B cell (primary cell): ENCODE data around the gene DTD1. TPM values are rescaled to one million over a fixed set of nuclear protein-coding genes. Genes with fewer than 3 reads are reported as not detected.

Experiments
- ATAC-seq: fragments of 200-7000 bp; cut with Tn5 transposase; one replicate; pipeline ENCODE4 v1.10.0; 2021; ENCODE audit warnings: low read depth, mild to moderate bottlenecking, moderate number of reproducible peaks, moderate library complexity
- CTCF ChIA-PET: fragments of 350-600 bp; sonication (Branson Sonifier 250); formaldehyde crosslinking; loops from one replicate; lab custom pipeline; 2021; ENCODE audit warnings: antibody characterized with exemption, inconsistent platforms; lab: Charles Lee
- POLR2A ChIA-PET: fragments of 350-600 bp; sonication (Branson Sonifier 250); formaldehyde crosslinking; loops from one replicate; lab custom pipeline; 2021; ENCODE audit warnings: antibody characterized with exemption; lab: Charles Lee
- DNase-seq: peaks from one replicate; pipeline ENCODE4 v3.0.0; 2013
- H2AFZ ChIP-seq: 2 replicates; pipeline ENCODE4 v1.6.1; 2012; ENCODE audit warnings: mild to moderate bottlenecking, low read depth, low read length; ENCODE audit not compliant: insufficient read depth, poor library complexity, severe bottlenecking
- H3K27ac ChIP-seq, 2 donors: 1 replicate in 1 of 2; 2 replicates in 1 of 2; pipeline ENCODE4 v1.5.1; 2012 to 2013; ENCODE audit warnings: low read length in 2 of 2, mild to moderate bottlenecking in 2 of 2, moderate library complexity in 1 of 2
- H3K27me3 ChIP-seq, 4 experiments: fragments of 200-600 bp in 1 of 4; sonication (generic) in 1 of 4; replicated peaks in 1 of 4; 1 replicate in 2 of 4; 2 replicates in 2 of 4; pipeline versions ENCODE4 v1.6.1 to v1.7.0; 2013 to 2016; ENCODE audit warnings: low read length in 3 of 4, mild to moderate bottlenecking in 2 of 4, mixed read lengths in 1 of 4, moderate library complexity in 1 of 4; ENCODE audit not compliant: insufficient read depth in 4 of 4, control insufficient read depth in 3 of 4; ENCODE audit errors: control extremely low read depth in 1 of 4
- H3K36me3 ChIP-seq, 2 experiments: replicated peaks in 1 of 2; 1 replicate in 1 of 2; 2 replicates in 1 of 2; pipeline versions ENCODE4 v1.6.1 to v1.7.1; 2013; ENCODE audit warnings: low read length in 1 of 2; ENCODE audit not compliant: insufficient read depth in 2 of 2, control insufficient read depth in 1 of 2; ENCODE audit errors: control extremely low read depth in 1 of 2, extremely low read depth in 1 of 2
- H3K4me1 ChIP-seq, 2 donors: fragments of 200-600 bp in 1 of 2; sonication (generic) in 1 of 2; 1 replicate in 1 of 2; 2 replicates in 1 of 2; pipeline versions ENCODE4 v1.5.1 to v1.6.1; 2013 to 2017; ENCODE audit warnings: low read length in 2 of 2; ENCODE audit not compliant: control insufficient read depth in 2 of 2, insufficient read depth in 2 of 2
- H3K4me2 ChIP-seq: replicated peaks from 2 replicates; pipeline ENCODE3; 2012; ENCODE audit warnings: mild to moderate bottlenecking, low read depth, low read length; ENCODE audit not compliant: poor library complexity, severe bottlenecking
- H3K4me3 ChIP-seq, 5 experiments: fragments of 200-600 bp in 1 of 5; sonication (generic) in 1 of 5; 1 replicate in 3 of 5; 2 replicates in 2 of 5; pipeline versions ENCODE4 v1.5.1 to v1.7.0; 2011 to 2016; ENCODE audit warnings: low read length in 4 of 5, mild to moderate bottlenecking in 4 of 5, low read depth in 2 of 5, control low read depth in 1 of 5, moderate library complexity in 1 of 5; ENCODE audit not compliant: insufficient read depth in 1 of 5; ENCODE audit errors: control extremely low read depth in 1 of 5, extremely low read depth in 1 of 5
- H3K79me2 ChIP-seq: fragments of 200-600 bp; sonication (generic); one replicate; pipeline ENCODE4 v1.6.0; 2016; ENCODE audit warnings: low read length; ENCODE audit not compliant: control insufficient read depth, insufficient read depth
- H3K9ac ChIP-seq: fragments of 200-600 bp; sonication (generic); 2 replicates; pipeline ENCODE4 v1.6.1; 2017; ENCODE audit warnings: mild to moderate bottlenecking, low read length, moderate library complexity
- H3K9me3 ChIP-seq, 3 donors: one replicate each; pipeline versions ENCODE4 v1.6.1 to v1.7.1; 2013; ENCODE audit warnings: low read length in 2 of 3; ENCODE audit not compliant: control insufficient read depth in 2 of 3, insufficient read depth in 1 of 3; ENCODE audit errors: control extremely low read depth in 1 of 3
- H4K20me1 ChIP-seq: 2 replicates; pipeline ENCODE4 v1.6.0; 2012; ENCODE audit warnings: mild to moderate bottlenecking, low read length; ENCODE audit not compliant: insufficient read depth, control insufficient read depth, poor library complexity, severe bottlenecking
- H3K27ac Mint-ChIP-seq: one replicate; pipeline ENCODE4 v1.8.0; 2021; ENCODE audit warnings: mixed read lengths
- H3K27me3 Mint-ChIP-seq: one replicate; pipeline ENCODE4 v1.8.0; 2021; ENCODE audit warnings: mixed read lengths
- H3K4me1 Mint-ChIP-seq: one replicate; pipeline ENCODE4 v1.8.0; 2021; ENCODE audit warnings: mixed read lengths
- H3K4me3 Mint-ChIP-seq: one replicate; pipeline ENCODE4 v1.8.0; 2021; ENCODE audit warnings: mixed read lengths
- H3K9me3 Mint-ChIP-seq: one replicate; pipeline ENCODE4 v1.8.0; 2022; ENCODE audit warnings: mixed read lengths; ENCODE audit not compliant: insufficient read depth
- CTCF ChIP-seq: fragments of 200-600 bp; IDR thresholded peaks from one replicate; pipeline ENCODE4 v1.8.0; 2022; ENCODE audit warnings: antibody characterized with exemption, mild to moderate bottlenecking
- EZH2 ChIP-seq: IDR thresholded peaks from 2 replicates; pipeline ENCODE4 v1.6.1; 2012; ENCODE audit warnings: borderline replicate concordance, low read depth, mild to moderate bottlenecking, moderate library complexity, low read length; ENCODE audit not compliant: insufficient read depth, poor library complexity, severe bottlenecking
- WGBS: methylation state at CpG from one replicate; pipeline ENCODE4 v1.1.5; 2013; ENCODE audit warnings: missing lambda C conversion rate; ENCODE audit not compliant: insufficient coverage; 5-methylcytosine and 5-hydroxymethylcytosine counted together
- intact Hi-C: fragments of 100-400 bp; cut with micrococcal nuclease; formaldehyde crosslinking; loops from one replicate; pipeline ENCODE4 v1.10.0; 2022
- polyA plus RNA-seq: library from polyadenylated mRNA; depleted of rRNA; stranded (reverse); fragments of >200 nt; gene quantifications from 2 replicates; pipeline ENCODE4 v1.2.3, GENCODE V29; 2012
- total RNA-seq, 2 donors: library from RNA; stranded (reverse); fragments of 120-200 nt in 1 of 2; gene quantifications; 1 replicate in 1 of 2; 2 replicates in 1 of 2; pipeline versions ENCODE4 v1.2.3 to v1.2.4, GENCODE V29; 2013 to 2022

Gene DTD1
- total and polyA plus RNA-seq, 2 donors (not counting 1 experiment from before 2014, with no cell fraction given) = 18.7 to 20.4 TPM

- H3K27ac ChIP-seq = peak within 1 kb of the TSS; percentile 84 to 91
- H3K4me3 ChIP-seq = peak within 1 kb of the TSS; percentile 67 to 88 (median 80)
- H3K4me1 Mint-ChIP-seq = peaks cover 18% of the 10 kb centered on the region
- peak within 1 kb of the TSS; percentile 99 for H3K4me3 Mint-ChIP-seq
- no peaks in the 10 kb centered on the region for H3K27me3 Mint-ChIP-seq
- peak within 1 kb of the TSS; percentile 83 for H3K4me2 ChIP-seq
- ChIA-PET CTCF (no interaction called here), POLR2A (interaction anchor here (0.6 to 1.9 kb wide), 3 partner anchors 21 to 100 kb away, joined by 3 to 8 read pairs (median 6); partner anchors contain the start of genes DZANK1, POLR3F and SEC23B)
- TF ChIP-seq CTCF = no peak
- no peak for TF ChIP-seq EZH2
- no peaks in the 10 kb centered on the region for H4K20me1 ChIP-seq
- H3K9me3 ChIP-seq = peaks cover 0 to 4% (median 0%) of the 10 kb centered on the region in 3 donors
- H3K9ac ChIP-seq = peak within 1 kb of the TSS; percentile 95
- H3K9me3 Mint-ChIP-seq = peaks cover 3% of the 10 kb centered on the region
- peak within 1 kb of the TSS; percentile 95 for H2AFZ ChIP-seq
- DNase-seq (peak; percentile 95), ATAC-seq (peak; percentile 98)
- intact Hi-C loops = loop anchor here (1.0 to 10.0 kb wide), 9 partner anchors 20 to 1485 kb away; partner anchors contain the start of genes CFAP61, CRNKL1, DZANK1 and MGME1
- H3K27me3 ChIP-seq = no peaks in the 10 kb centered on the region
- H3K36me3 ChIP-seq = peaks cover 2 to 19% of the 10 kb centered on the region in 2 experiments
- peaks cover 12 to 13% of the 10 kb centered on the region in 2 donors for H3K4me1 ChIP-seq
- peaks cover 18% of the 10 kb centered on the region for H3K79me2 ChIP-seq
- WGBS = under 1% methylated on average over 49 of the region's 51 CpGs
- peak within 1 kb of the TSS; percentile 97 for H3K27ac Mint-ChIP-seq
Observed at GRCh38 chr20:18566892-18567738, 20.7 kb upstream of the DTD1 start, which contains the start of gene SMIM26. SMIM26 (plus strand) TSS chr20:18567432; CDS start chr20:18567479, 47 bp downstream.
